Measurements from ENCODE around the gene MAP3K2.
"Not testable (repeated sequence)": the region's sequence is repeated elsewhere in the genome, so short reads cannot be mapped to it uniquely, and the experiment has no call there.

DNA sequence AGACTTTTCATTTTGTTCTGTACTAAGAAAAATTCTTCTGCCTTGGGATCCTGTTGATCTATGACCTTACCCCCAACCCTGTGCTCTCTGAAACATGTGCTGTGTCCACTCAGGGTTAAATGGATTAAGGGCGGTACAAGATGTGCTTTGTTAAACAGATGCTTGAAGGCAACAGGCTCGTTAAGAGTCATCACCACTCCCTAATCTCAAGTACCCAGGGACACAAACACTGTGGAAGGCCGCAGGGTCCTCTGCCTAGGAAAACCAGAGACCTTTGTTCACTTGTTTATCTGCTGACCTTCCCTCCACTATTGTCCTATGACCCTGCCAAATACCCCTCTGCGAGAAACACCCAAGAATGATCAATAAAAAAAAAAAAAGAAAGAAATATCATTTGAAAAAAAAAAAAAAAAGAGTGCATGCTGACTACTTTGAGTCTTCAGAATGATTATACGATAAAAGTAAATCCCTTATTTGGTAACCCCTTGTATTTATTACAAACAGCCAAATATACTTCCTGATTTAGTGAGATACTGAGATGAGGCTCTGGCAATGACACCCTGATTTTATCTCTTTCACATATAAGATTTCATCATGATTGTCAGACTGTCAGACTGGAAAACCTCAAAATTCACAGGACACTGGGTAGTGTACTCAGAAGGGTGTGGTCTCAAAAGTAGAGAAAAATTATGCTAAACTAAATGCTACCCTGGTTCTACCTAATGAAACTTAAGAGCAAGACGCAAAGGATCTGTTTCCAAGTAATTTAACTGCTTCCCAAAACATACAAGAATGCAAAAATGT lies 33.7 kb downstream of the MAP3K2 start:
- not testable (repeated sequence) for TF ChIP-seq EZH2 (IDR thresholded peaks at IDR 0.05; ENCODE audit: insufficient read depth, poor library complexity, severe bottlenecking); EZH2phosphoT487 (IDR thresholded peaks at IDR 0.05; ENCODE audit: insufficient read depth, low read depth)

Measured in GM23248 (cell line).